H1 (cell line): ENCODE measurements around the gene SPDYC.

Experiments used
- CREB1 ChIP-seq: IDR thresholded peaks from 2 replicates; pipeline ENCODE4 v1.6.1; 2012; ENCODE audit warnings: inconsistent platforms
- EGR1 ChIP-seq: IDR thresholded peaks from 2 replicates; pipeline ENCODE4 v1.6.1; 2011; ENCODE audit warnings: low read depth, low read length, borderline replicate concordance
- EZH2 ChIP-seq: fragments of 200-600 bp; sonication (generic); IDR thresholded peaks from 2 replicates; pipeline ENCODE4 v1.7.1; 2012; ENCODE audit warnings: low read depth, mild to moderate bottlenecking, moderate library complexity, low read length, inconsistent platforms; ENCODE audit not compliant: severe bottlenecking
- JUN ChIP-seq: IDR thresholded peaks from 2 replicates; pipeline ENCODE4 v1.6.1; 2011; ENCODE audit warnings: low read depth, mild to moderate bottlenecking, improper control_type of control experiment, low read length
- KDM4A ChIP-seq: IDR thresholded peaks from one replicate; pipeline ENCODE4 v1.7.1; 2012; ENCODE audit warnings: low read depth, mild to moderate bottlenecking, moderate library complexity, low read length, inconsistent platforms; ENCODE audit not compliant: severe bottlenecking
- NRF1 ChIP-seq: IDR thresholded peaks from 2 replicates; pipeline ENCODE4 v1.6.1; 2011; ENCODE audit warnings: mild to moderate bottlenecking, low read depth, low read length, improper control_type of control experiment
- POLR2A ChIP-seq, 2 experiments: IDR thresholded peaks; 1 replicate in 1 of 2; 2 replicates in 1 of 2; pipeline ENCODE4 v1.6.1; 2011; ENCODE audit warnings: low read depth in 2 of 2, low read length in 2 of 2, mild to moderate bottlenecking in 2 of 2; ENCODE audit errors: control extremely low read depth in 1 of 2
- POLR2AphosphoS5 ChIP-seq: IDR thresholded peaks from 2 replicates; pipeline ENCODE4 v1.6.1; 2011; ENCODE audit warnings: low read depth, low read length
- RAD21 ChIP-seq, 2 experiments: IDR thresholded peaks in 1 of 2; conservative IDR thresholded peaks in 1 of 2; 2 replicates each; pipeline ENCODE4 v1.6.1; 2011; ENCODE audit warnings: low read depth in 2 of 2, low read length in 2 of 2, improper control_type of control experiment in 1 of 2, inconsistent platforms in 1 of 2, mild to moderate bottlenecking in 1 of 2, moderate library complexity in 1 of 2
- RNF2 ChIP-seq: fragments of 200-900, 300-1000 bp; sonication (generic); IDR thresholded peaks from 2 replicates; pipeline ENCODE4 v1.7.1; 2016; ENCODE audit warnings: borderline replicate concordance, low read depth, mild to moderate bottlenecking, antibody characterized with exemption, low read length; ENCODE audit not compliant: poor library complexity, severe bottlenecking; ENCODE audit errors: missing control alignments
- SIN3A ChIP-seq, 2 experiments: IDR thresholded peaks in 1 of 2; conservative IDR thresholded peaks in 1 of 2; 2 replicates each; pipeline ENCODE4 v1.6.1; 2011 to 2012; ENCODE audit warnings: low read length in 2 of 2, improper control_type of control experiment in 1 of 2, low read depth in 1 of 2, mild to moderate bottlenecking in 1 of 2
- SRF ChIP-seq: IDR thresholded peaks from 2 replicates; pipeline ENCODE4 v1.6.1; 2011; ENCODE audit warnings: mild to moderate bottlenecking, low read depth, low read length, moderate library complexity
- TCF12 ChIP-seq: IDR thresholded peaks from 2 replicates; pipeline ENCODE4 v1.6.1; 2011; ENCODE audit warnings: low read depth, mild to moderate bottlenecking, low read length
- TF ChIP-seq, protein P1 (sequence below), 3 experiments: IDR thresholded peaks; 1 replicate in 2 of 3; 2 replicates in 1 of 3; pipeline versions ENCODE4 v1.5.1 to v1.6.1; 2011; ENCODE audit warnings: low read length in 3 of 3, mild to moderate bottlenecking in 3 of 3, inconsistent platforms in 2 of 3, low read depth in 1 of 3, moderate library complexity in 1 of 3; ENCODE audit not compliant: insufficient read depth in 1 of 3; ENCODE audit errors: control extremely low read depth in 1 of 3

DNA sequence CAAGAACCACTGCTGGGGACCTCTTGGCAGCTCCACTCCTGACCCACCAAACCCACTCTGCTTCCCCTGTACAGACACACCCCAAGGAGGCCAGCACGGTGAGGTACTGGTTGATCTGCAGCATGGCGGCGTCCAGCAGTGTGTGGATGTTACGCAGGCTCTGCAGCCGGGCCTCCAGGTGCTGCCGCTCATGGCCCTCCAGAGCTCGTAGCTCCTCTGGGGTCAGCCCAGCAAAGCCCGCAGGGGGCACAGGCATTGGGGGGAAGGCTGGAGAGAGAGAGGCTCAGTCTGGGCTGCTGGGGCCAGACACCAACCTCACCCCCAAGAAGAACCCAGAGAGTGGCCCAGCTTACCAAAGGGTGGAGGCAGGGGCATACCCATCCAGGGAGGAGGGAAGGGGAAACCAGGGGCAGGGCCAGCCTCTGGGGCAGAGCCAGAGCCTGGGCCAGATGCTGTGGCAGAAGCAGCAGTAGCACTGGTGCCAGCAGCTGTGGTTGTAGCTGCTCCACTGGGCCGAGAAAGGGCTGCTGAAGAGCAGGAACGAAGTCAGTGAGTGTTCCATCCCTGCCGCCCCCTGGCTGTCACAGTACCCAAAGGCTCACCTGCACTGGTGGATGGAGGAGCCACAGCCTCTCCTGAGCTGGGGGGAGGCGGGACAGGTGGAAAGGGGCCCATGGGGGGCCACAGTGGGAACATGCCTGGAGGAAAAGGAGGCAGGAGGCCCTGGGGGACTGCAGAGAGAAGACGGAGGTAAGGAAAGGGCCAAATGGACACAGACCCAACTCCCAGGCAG is 40.2 kb upstream of the SPDYC start:
- TF ChIP-seq RAD21 (IDR thresholded peaks at IDR 0.05 in 1 of 2, conservative IDR thresholded peaks at IDR 0.05 in 1 of 2; ENCODE audit: low read depth in 2 of 2, low read length in 2 of 2) (no peak), POLR2A (IDR thresholded peaks at IDR 0.05; ENCODE audit: control extremely low read depth in 1 of 2, low read depth in 2 of 2, low read length in 2 of 2) (no peak), KDM4A (no peak), CREB1 (no peak), TCF12 (no peak), JUN (no peak), SIN3A (conservative IDR thresholded peaks at IDR 0.05 in 1 of 2, IDR thresholded peaks at IDR 0.05 in 1 of 2; ENCODE audit: low read depth in 1 of 2, low read length in 2 of 2) (no peak), EZH2 (no peak), EGR1 (no peak), NRF1 (no peak), POLR2AphosphoS5 (no peak), RNF2 (no peak), SRF (no peak)
- TF ChIP-seq, protein P1, sequence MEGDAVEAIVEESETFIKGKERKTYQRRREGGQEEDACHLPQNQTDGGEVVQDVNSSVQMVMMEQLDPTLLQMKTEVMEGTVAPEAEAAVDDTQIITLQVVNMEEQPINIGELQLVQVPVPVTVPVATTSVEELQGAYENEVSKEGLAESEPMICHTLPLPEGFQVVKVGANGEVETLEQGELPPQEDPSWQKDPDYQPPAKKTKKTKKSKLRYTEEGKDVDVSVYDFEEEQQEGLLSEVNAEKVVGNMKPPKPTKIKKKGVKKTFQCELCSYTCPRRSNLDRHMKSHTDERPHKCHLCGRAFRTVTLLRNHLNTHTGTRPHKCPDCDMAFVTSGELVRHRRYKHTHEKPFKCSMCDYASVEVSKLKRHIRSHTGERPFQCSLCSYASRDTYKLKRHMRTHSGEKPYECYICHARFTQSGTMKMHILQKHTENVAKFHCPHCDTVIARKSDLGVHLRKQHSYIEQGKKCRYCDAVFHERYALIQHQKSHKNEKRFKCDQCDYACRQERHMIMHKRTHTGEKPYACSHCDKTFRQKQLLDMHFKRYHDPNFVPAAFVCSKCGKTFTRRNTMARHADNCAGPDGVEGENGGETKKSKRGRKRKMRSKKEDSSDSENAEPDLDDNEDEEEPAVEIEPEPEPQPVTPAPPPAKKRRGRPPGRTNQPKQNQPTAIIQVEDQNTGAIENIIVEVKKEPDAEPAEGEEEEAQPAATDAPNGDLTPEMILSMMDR (IDR thresholded peaks at IDR 0.05; ENCODE audit: control extremely low read depth in 1 of 3, insufficient read depth in 1 of 3, low read depth in 1 of 3, low read length in 3 of 3), result peak; percentile 20 to 31 (median 25)
